Right cardiac atrium (tissue), 5 donors: Measurements from ENCODE around the gene SMARCD3. TPM values are rescaled to one million over a fixed set of nuclear protein-coding genes. Genes with fewer than 3 reads are reported as not detected.
A peak's percentile ranks its signal among the peaks of the same experiment; 100 is the strongest.

Experiments used
- ATAC-seq, 2 donors: fragments of 200-7000 bp; cut with Tn5 transposase; one replicate each; pipeline versions ENCODE4 v1.8.0 to v1.9.1; 2020; ENCODE audit warnings: moderate library complexity in 2 of 2, mild to moderate bottlenecking in 1 of 2
- DNase-seq, 3 donors: peaks; one replicate each; pipeline ENCODE4 v3.0.0-alpha.2; 2020
- H3K27ac ChIP-seq: one replicate; pipeline ENCODE4 v1.5.1; 2013; ENCODE audit warnings: mild to moderate bottlenecking, low read length, control low read depth, moderate library complexity
- H3K27me3 ChIP-seq: one replicate; pipeline ENCODE4 v1.6.1; 2013; ENCODE audit not compliant: control insufficient read depth, insufficient read depth
- H3K4me1 ChIP-seq: one replicate; pipeline ENCODE4 v1.6.1; 2013; ENCODE audit warnings: low read length; ENCODE audit not compliant: control insufficient read depth, insufficient read depth
- H3K4me3 ChIP-seq: one replicate; pipeline ENCODE4 v1.5.1; 2013; ENCODE audit warnings: low read length, control low read depth
- H3K9me3 ChIP-seq: one replicate; pipeline ENCODE4 v1.6.1; 2013; ENCODE audit warnings: low read length; ENCODE audit not compliant: control insufficient read depth
- WGBS: extraction: QIAGEN DNeasy Blood & Tissue Kit; methylation state at CpG from one replicate; pipeline ENCODE4 v1.1.7; 2013; 5-methylcytosine and 5-hydroxymethylcytosine counted together
- intact Hi-C, 4 donors: fragments of 100-400 bp; cut with DNase I; formaldehyde crosslinking; loops; one replicate each; pipeline versions ENCODE4 v1.11.0 to v1.14.0; 2022 to 2023
- polyA plus RNA-seq: library from polyadenylated mRNA; stranded (reverse); fragments of 200-250 nt; gene quantifications from one replicate; pipeline ENCODE4 v1.2.3, GENCODE V29; 2013
- total RNA-seq, 4 donors: library from RNA; stranded (reverse); fragmentation: NEBNext Ultra II Directional; extraction: Animal tissue kit (Norgen Biotek cat#: 25700); gene quantifications; one replicate each; pipeline ENCODE4 v1.2.1, GENCODE V29; 2021
- donor health status: healthy with polysubstance abuse.
- donor health status: DM: no; HTN: yes; CAD: no.
- donor health status: DM: no; HTN: no; CAD: no.
- donor health status: DM: no; HTN: yes; CAD: no; lungs with severe emphysema.
- donor health status: DM: yes; HTN: yes; CAD: no.

The SMARCD3 gene
- total and polyA plus RNA-seq, 5 donors = 141 to 291 (median 223) TPM

DNA sequence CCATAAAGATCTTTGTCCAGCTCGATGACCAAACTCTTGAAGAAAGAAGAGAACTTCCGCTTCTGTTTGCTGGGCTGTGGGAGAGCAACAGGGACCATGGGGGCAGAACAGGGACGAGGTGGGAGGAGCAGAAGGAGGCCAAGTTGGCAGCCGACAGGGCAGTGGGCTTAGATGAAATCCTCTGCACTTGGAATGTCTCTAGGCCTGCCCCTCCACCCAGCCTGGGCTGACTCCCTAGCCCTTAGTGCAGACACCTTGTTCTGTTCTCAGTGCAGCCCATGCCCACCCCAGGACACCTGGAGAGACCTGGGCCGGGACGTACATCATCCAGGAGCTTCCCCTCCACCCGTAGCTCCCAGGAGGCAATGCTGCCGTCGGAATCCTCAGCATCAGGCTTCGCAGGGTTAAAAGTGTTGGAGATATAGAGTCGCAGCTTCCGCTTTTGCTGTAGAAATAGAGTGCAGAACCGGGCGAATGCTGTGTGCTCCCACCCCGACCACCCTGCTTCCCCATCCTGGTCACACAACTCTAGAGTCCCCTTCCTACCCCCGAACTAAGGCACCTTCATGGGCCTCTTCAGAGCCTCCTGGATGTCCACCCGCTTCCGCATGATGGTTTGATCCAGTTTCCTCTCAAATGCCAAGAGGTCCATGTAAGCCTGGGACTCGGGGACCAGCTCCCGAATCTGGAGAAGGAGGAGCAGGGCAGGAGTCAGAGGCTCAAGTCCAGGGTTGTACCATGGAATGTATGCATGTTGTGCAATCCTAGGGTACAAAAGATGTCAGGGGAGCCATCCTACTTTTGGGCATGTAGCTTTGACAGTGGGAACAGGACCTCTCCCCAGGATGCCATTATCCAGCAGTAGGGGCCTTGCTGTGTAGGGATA, 6.1 kb downstream of the SMARCD3 start:
- H3K27ac ChIP-seq = no peak overlapping the region
- peaks cover 6% of the 10 kb centered on the region for H3K4me1 ChIP-seq
- no peaks in the 10 kb centered on the region for H3K9me3 ChIP-seq
- 54% methylated on average over 20 of the region's 20 CpGs for WGBS
- DNase-seq (no peak), ATAC-seq (no peak)
- intact Hi-C loops = loop anchor here in 2 of 4 donors (5.0 kb wide), 1 partner anchor 60 kb away; no protein-coding TSS in a partner anchor
- H3K4me3 ChIP-seq = no peak overlapping the region
- H3K27me3 ChIP-seq = no peaks in the 10 kb centered on the region

DNA sequence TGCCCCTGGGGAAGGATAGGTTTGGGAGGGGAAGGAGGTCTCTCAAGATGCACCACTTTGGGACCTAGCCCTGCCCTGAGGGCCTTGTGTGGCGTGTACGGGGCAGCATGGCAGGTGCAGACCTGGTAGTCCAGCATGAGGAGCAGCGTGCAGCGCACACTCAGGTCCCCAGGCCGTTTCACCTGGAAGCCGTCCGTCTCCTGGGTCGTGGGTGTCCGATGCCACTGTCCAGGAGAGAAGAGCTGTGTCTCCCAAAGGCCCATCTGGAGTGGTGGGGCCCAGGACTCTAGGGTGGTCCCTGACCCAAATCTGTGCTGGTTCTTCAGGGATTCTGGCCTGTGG, 6.8 kb downstream of the SMARCD3 start:
- Histone ChIP-seq H3K27ac (no peak overlapping the region), H3K4me3 (no peak overlapping the region), H3K9me3 (no peaks in the 10 kb centered on the region), H3K4me1 (peaks cover 6% of the 10 kb centered on the region), H3K27me3 (no peaks in the 10 kb centered on the region)
- peak in 1 of 3 donors; percentile 56 for DNase-seq
- intact Hi-C loops = loop anchor here in 2 of 4 donors (5.0 kb wide), 1 partner anchor 61 kb away; no protein-coding TSS in a partner anchor
- 85% methylated on average over 9 of the region's 9 CpGs for WGBS
- ATAC-seq = no peak

DNA sequence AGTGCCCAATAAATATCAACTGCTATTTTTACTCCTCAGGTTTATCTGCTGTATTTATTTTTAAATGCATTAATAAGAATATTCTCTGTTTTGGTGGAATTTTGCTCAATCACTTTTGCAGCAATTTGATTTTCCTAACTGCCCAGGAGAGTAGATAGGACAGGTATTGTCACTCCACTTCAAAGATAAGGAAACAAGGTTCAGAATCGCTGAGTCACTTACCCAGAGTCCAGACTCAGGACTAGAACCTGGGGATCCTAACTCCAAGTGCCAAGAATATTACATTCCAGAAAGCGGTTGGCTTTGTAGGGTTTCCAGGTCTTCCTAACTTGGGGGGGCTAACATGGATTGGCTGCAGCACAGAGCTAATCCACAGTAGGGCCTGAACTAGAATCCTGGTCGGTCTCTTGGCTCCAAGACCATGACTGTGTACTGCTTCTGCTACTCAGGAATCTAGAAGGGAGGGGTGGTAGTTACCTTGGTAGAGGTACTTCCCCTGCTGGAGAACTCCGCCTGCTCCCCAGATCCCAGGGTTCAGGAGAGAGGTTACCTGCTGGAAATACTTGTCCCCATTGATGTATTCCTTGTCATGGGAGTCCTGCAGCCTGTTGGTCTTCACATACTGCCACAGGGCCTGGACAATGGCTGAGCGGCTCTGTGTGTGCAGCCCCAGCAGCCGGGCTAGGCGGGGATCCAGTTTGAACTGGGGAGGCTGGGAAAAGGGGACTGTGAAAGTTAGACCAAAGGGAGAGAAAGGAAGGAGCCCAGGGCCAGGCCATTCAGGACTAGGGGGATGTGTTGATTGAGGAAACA, 7.3 kb downstream of the SMARCD3 start:
- intact Hi-C loops = loop anchor here in 2 of 4 donors (5.0 kb wide), 1 partner anchor 61 kb away; no protein-coding TSS in a partner anchor
- 81% methylated on average over 7 of the region's 7 CpGs for WGBS
- Histone ChIP-seq H3K27ac (peak overlapping the region; percentile 19), H3K27me3 (no peaks in the 10 kb centered on the region), H3K4me1 (peaks cover 1% of the 10 kb centered on the region), H3K4me3 (no peak overlapping the region), H3K9me3 (no peaks in the 10 kb centered on the region)
- no peak for ATAC-seq
- DNase-seq = no peak

DNA sequence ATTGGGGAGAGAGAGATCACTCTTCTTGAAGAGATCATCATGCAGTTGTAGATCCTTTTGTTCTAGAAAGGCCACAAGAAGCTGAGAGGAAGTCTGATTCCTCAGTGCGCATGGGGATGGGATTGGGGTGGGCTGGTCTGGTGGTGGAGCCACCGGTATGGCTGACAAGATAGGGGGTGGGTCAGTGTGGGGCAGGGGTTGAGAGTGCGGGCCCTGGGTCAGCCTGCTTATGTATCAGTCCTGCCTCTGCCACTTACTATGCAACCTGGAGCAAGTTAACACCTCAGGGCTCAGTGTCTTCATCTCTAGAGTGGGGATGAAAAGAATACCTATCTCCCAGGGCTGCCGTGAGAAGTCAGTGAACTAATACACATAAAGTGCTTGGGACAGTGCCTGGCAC, 8.0 kb downstream of the SMARCD3 start:
- no peaks in the 10 kb centered on the region for H3K4me1 ChIP-seq
- intact Hi-C loops = loop anchor here in 2 of 4 donors (5.0 kb wide), 1 partner anchor 62 kb away; no protein-coding TSS in a partner anchor

DNA sequence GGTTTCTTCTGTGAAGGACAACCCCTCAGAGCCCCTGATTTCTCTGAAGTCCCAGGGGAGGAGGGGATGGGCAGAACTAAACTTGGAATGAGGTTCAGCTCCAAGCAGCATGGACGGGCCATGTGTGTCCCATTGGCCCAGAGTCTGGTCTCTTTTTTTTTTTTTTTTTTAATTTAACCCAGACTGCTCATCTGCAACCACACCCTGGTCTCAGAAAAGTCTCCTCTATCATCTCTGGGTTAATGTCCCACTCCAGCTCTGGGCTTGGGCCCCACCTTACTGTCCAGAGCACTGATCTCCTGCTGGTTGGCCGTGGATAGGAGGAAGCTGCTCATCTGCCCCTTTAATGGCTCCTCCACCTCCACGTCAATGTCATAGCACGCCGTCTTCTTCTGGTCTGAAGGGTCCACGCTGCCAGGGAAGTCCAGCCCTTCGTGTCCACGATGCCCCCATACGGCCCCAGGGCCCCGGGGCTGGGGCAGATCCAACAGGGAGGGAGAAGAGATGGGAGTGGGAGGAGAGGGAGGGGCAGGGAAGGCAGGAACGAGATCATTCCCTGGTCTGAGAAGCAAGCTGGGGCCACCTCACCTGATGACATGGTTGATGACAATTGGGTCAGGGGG, 8.5 kb downstream of the SMARCD3 start:
- Histone ChIP-seq H3K4me3 (no peak overlapping the region), H3K4me1 (no peaks in the 10 kb centered on the region), H3K27ac (no peak overlapping the region), H3K27me3 (no peaks in the 10 kb centered on the region), H3K9me3 (no peaks in the 10 kb centered on the region)
- WGBS = 43% methylated on average over 11 of the region's 11 CpGs
- ATAC-seq (no peak), DNase-seq (no peak)
- intact Hi-C loops = loop anchor here in 2 of 4 donors (5.0 kb wide), 1 partner anchor 62 kb away; no protein-coding TSS in a partner anchor

More for the DNA sequence above, 8.0 kb downstream of the SMARCD3 start:
- Histone ChIP-seq H3K27me3 (no peaks in the 10 kb centered on the region), H3K4me3 (no peak overlapping the region), H3K9me3 (no peaks in the 10 kb centered on the region), H3K27ac (no peak overlapping the region)
- ATAC-seq = no peak
- no peak for DNase-seq
- 64% methylated on average over 4 of the region's 4 CpGs for WGBS

DNA sequence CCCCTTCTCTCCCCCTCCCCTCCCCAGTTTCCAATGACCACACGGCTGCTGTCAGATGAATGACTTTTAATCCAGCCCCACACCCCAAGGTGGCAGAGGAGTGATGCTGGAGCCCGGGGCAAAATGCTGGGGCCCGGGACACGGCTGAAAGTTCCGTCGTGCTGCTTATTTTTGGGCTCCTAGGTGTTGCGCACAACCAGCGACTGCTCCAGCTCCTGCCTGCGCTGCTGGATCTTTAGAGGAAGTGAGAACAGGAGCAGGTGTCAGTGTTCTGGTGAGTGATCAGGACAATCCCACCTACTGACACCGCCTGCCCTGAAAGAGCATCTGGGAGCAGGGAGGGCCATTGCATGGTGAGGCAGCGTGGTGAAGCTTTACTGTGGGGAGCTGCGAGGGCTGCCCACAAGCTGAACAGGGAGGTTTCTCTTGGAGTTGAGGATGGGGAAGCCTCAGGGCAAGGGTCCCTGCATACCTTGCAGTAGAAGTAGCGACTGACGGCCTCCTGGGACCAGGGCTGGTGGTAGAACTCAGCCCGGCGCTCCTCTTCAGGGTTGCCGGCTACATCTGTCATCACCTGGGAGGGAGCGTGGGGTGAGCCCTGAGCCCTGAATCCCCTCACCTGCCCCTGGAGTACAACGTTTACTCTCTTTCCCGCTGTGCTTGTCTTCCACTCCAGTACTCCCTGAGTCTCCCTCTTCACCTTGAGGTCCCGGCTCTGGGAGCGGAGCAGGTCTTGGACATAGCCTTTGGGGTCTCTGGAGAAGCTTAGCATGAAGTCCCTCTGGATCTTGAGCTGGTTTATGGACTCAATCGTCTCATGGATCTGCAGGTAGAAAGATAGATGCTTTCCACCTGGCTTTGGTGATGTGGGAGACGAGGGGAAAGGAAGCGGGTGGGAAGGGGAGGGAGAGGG, 9.3 kb downstream of the SMARCD3 start:
- no peaks in the 10 kb centered on the region for H3K27me3 ChIP-seq
- no peak for DNase-seq
- H3K27ac ChIP-seq = no peak overlapping the region
- intact Hi-C loops = no loop called here
- ATAC-seq = no peak
- H3K4me1 ChIP-seq = no peaks in the 10 kb centered on the region
- no peaks in the 10 kb centered on the region for H3K9me3 ChIP-seq
- 80% methylated on average over 25 of the region's 25 CpGs for WGBS
- no peak overlapping the region for H3K4me3 ChIP-seq

DNA sequence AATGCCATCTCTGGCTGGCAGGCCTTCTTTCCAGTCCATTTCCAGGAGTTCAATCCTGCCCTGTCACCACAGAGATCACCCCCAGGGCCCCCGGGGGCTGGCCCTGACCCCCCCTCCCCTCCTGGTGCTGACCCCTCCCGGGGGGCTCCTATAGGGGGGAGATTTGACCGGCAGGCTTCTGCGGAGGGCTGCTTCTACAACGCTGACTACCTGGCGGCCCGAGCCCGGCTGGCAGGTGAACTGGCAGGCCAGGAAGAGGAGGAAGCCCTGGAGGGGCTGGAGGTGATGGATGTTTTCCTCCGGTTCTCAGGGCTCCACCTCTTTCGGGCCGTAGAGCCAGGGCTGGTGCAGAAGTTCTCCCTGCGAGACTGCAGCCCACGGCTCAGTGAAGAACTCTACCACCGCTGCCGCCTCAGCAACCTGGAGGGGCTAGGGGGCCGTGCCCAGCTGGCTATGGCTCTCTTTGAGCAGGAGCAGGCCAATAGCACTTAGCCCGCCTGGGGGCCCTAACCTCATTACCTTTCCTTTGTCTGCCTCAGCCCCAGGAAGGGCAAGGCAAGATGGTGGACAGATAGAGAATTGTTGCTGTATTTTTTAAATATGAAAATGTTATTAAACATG, 10.2 kb downstream of the SMARCD3 start:
- no peak for ATAC-seq
- 69% methylated on average over 17 of the region's 17 CpGs for WGBS
- H3K9me3 ChIP-seq = no peaks in the 10 kb centered on the region
- no peaks in the 10 kb centered on the region for H3K4me1 ChIP-seq
- intact Hi-C loops = no loop called here
- no peak overlapping the region for H3K4me3 ChIP-seq
- no peak overlapping the region for H3K27ac ChIP-seq
- no peak for DNase-seq
- H3K27me3 ChIP-seq = no peaks in the 10 kb centered on the region

DNA sequence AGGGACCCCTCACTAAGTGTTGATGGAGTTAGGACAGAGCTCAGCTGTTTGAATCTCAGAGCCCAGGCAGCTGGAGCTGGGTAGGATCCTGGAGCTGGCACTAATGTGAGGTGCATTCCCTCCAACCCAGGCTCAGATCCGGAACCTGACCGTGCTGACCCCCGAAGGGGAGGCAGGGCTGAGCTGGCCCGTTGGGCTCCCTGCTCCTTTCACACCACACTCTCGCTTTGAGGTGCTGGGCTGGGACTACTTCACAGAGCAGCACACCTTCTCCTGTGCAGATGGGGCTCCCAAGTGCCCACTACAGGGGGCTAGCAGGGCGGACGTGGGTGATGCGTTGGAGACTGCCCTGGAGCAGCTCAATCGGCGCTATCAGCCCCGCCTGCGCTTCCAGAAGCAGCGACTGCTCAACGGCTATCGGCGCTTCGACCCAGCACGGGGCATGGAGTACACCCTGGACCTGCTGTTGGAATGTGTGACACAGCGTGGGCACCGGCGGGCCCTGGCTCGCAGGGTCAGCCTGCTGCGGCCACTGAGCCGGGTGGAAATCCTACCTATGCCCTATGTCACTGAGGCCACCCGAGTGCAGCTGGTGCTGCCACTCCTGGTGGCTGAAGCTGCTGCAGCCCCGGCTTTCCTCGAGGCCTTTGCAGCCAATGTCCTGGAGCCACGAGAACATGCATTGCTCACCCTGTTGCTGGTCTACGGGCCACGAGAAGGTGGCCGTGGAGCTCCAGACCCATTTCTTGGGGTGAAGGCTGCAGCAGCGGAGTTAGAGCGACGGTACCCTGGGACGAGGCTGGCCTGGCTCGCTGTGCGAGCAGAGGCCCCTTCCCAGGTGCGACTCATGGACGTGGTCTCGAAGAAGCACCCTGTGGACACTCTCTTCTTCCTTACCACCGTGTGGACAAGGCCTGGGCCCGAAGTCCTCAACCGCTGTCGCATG, 11.0 kb downstream of the SMARCD3 start:
- 78% methylated on average over 44 of the region's 44 CpGs for WGBS
- H3K9me3 ChIP-seq = no peaks in the 10 kb centered on the region
- no peak overlapping the region for H3K4me3 ChIP-seq
- peak in 1 of 2 donors; percentile 5 for ATAC-seq
- no peaks in the 10 kb centered on the region for H3K4me1 ChIP-seq
- no peaks in the 10 kb centered on the region for H3K27me3 ChIP-seq
- no peak overlapping the region for H3K27ac ChIP-seq
- intact Hi-C loops = no loop called here
- peak in 1 of 3 donors; percentile 66 for DNase-seq

DNA sequence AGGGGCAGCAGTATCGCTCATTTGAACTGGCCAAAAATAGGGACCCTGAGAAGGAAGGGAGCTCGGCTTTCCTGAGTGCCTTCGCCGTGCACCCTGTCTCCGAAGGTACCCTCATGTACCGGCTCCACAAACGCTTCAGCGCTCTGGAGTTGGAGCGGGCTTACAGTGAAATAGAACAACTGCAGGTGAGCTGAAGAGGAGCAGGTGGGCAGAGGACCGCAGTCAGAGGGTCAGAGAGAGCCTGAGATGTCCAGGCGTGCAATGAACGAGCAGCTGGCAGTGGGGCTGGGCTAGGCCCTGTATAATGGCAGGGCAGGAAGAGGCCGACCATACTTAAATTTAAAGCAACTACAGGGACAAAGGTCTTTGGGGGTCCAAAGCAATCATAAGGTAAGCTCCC, 12.1 kb downstream of the SMARCD3 start:
- DNase-seq (no peak), ATAC-seq (no peak)
- 86% methylated on average over 13 of the region's 13 CpGs for WGBS
- Histone ChIP-seq H3K27me3 (no peaks in the 10 kb centered on the region), H3K4me1 (no peaks in the 10 kb centered on the region), H3K27ac (no peak overlapping the region), H3K9me3 (no peaks in the 10 kb centered on the region), H3K4me3 (no peak overlapping the region)
- intact Hi-C loops = no loop called here
